Superior temporal gyrus (tissue), 1 donor: ENCODE data around the gene AOC2.
A peak's percentile ranks its signal among the peaks of the same experiment; 100 is the strongest.
"Not testable (repeated sequence)": the region's sequence is repeated elsewhere in the genome, so short reads cannot be mapped to it uniquely, and the experiment has no call there.

Experiments
- DNase-seq: peaks from one replicate; pipeline ENCODE4 v3.0.0-alpha.2; 2016; ENCODE audit errors: extremely low spot score

The AOC2 gene

GRCh38 chr17:42832934-42833766 lies 11.2 kb upstream of the AOC2 start, which contains the start of gene PSME3:
Gene PSME3 (plus strand): TSS chr17:42833397. CDS start chr17:42833632, 235 bp downstream.
- DNase-seq = peak; percentile 93

GRCh38 chr17:42833767-42834422 lies 10.5 kb upstream of the AOC2 start:
- DNase-seq = no peak

- DNase-seq = no peak
Measured at GRCh38 chr17:42835732-42836131, 8.6 kb upstream of the AOC2 start.

DNA sequence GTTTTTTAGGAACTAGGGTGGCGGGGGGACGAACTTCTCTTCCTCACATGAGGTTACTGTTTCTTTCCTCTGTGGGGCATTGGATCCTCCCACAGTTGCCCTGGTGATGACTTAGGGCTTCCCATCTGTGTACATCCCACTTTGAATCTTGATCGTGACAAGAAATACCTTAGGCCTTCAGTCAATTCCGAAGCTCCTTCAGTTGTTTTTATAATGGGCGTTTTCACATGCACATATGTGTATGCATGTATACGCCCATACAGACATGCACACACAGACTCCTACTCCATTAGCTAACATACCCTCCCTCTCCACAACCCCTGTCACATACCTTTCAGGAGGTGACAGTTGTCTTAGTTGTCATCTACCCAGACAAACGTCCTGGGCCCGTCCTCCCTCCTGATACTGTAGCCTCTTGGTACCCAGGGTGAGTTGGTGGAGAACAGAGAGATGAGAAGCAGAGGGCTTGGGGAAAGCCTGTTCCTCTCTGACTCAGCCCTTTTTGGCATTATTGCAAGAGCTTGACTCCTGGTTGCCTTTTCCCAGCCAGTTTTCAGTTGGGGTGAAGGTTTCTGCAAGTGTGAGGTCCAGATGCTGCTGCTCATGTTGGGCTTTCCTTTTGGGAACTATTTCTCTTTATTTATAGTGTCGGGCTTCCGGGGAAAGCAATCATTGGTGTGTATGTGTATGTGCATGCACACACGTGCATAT lies 2.2 kb upstream of the AOC2 start:
- DNase-seq = no peak

- DNase-seq = peak; percentile 78
Measured at GRCh38 chr17:42843358-42843934, 934 bp upstream of the AOC2 start.

- no peak for DNase-seq
Measured at GRCh38 chr17:42844761-42845555, 578 bp downstream of the AOC2 start.

- no peak for DNase-seq
Measured at GRCh38 chr17:42845556-42845917, 1.2 kb downstream of the AOC2 start.

DNA sequence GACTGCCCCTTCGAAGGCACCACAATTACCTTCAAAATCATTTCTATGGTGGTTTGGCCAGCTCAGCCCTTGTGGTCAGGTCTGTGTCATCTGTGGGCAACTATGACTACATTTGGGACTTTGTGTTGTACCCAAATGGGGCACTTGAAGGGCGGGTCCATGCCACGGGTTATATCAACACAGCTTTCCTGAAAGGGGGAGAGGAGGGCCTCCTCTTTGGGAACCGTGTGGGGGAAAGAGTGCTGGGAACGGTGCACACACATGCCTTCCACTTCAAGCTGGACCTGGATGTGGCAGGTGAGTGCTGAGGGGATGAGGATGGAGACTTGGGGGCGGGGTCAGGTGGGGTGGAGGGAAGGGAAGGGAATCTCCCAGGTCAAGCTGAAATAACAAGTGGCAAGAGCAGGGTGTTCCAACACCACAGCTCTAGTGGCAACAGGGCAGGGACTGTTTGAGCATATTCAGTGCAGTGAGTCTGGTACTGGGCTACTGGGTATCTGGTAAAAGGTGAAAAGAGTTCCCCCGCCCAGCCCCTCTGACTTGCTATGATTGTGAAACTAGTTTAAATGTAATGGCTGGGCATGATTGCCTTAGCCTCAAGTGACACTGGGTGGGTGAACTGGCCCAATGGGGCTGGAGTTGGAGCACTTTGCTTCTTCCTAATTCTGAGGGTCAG lies 1.7 kb downstream of the AOC2 start:
- no peak for DNase-seq

DNA sequence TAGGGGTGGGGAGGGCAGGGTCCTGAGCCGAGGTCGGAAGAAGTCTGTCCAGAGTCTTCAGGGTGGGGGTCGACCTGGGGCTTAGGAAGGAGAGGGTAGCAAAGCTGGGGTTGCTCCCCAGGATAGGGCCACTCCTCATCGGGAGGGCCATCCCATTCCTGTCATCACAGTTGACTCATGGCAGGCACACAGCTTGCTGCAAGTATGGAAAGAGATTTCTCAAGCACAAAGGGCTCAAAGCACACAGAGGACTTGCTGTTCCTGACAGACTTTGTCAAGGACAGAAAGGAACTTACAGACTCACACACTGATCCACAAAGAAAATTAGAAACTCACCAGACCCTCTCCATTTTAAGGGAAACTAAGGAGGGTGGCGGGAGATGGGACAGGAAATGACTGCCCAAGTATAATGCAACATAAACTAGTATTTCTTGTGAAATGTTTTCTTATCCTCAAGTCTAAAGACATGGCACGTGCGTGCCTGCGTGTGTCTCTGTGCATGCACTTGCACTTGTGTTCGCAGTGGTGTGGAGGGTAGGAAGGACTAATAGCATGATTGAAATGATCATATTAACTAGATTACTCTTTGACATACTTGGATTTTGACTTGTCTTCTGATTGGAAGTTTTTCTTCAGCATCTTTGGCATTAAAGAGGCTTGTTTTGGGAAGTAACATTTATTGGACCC lies 2.4 kb downstream of the AOC2 start:
- DNase-seq = no peak

DNA sequence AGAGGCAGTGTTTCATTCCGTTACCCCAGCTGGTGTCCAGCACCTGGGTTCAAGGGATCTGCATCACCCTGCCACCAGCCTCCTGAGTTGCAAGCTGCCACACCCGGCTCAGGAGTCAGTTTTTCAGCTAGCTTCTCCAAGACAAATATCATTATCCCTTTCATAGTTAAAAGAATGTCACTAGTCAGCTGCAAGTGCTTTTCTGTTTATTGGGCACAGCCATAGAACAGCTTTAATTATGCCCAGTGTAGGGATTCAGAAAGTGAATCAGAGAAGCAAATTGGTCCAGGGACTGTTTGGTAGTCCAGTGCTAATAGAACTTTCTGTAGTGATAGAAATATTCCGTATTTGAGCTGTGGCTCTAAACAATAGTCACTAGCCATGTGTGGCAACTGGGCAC lies 3.7 kb downstream of the AOC2 start:
- DNase-seq = no peak

- no peak for DNase-seq
Measured at GRCh38 chr17:42849031-42849430, 4.7 kb downstream of the AOC2 start.

DNA sequence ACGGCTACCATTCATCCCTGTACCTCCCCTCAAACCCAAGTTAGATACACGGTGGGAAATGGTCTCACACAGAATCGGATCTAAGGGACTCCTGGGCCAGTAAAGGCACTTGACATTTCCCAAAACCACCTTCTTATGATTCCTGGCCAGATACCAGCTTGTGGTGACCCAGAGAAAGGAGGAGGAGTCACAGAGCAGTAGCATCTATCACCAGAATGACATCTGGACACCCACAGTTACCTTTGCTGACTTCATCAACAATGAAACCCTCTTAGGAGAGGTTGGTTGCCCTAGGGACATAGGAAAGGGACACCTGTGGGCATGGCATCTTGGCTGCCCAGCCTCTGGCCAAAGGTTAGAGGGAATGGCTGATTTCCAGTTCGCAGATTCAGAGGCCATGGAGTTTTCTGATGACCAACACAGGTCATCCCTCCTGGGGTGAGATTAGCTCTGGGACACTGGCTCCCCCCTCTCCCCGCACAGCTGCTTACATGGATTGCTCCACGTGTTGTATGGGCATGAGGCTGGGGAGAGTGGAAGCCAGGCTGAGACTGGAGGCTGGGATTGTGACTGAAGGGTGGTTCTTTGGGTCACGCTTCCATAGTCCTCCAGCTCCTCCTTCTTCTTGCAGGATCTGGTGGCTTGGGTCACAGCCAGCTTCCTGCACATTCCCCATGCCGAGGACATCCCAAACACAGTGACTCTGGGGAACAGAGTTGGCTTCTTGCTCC lies 5.2 kb downstream of the AOC2 start:
- DNase-seq = no peak

DNA sequence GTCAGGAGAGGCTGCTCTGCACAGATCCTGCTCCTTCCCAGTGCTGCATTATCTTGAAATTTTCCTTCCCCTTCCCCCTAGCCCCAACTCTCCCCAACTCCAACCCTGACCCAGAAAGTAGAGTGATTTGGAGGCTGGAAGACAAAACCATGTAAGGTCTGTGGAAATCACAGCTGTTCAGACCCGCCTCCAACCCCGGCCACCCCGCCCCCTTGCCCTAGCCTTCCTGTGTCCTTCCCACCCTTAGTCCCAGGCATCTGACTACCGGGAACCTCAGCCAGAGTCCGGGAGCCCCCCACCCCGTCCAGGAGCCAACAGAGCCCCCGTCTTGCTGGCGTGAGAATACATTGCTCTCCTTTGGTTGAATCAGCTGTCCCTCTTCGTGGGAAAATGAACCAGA lies 6.6 kb downstream of the AOC2 start, which contains the start of gene AOC3:
AOC3 (plus strand) TSS at position 246 of the 400 bp plus-strand sequence; CDS start at position 391, 145 bp downstream.
- DNase-seq = no peak

GRCh38 chr17:42851371-42852240 lies 7.2 kb downstream of the AOC2 start:
- not testable (repeated sequence) for DNase-seq

DNA sequence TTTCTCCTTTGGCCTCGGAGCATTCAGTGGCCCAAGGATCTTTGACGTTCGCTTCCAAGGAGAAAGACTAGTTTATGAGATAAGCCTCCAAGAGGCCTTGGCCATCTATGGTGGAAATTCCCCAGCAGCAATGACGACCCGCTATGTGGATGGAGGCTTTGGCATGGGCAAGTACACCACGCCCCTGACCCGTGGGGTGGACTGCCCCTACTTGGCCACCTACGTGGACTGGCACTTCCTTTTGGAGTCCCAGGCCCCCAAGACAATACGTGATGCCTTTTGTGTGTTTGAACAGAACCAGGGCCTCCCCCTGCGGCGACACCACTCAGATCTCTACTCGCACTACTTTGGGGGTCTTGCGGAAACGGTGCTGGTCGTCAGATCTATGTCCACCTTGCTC lies 8.0 kb downstream of the AOC2 start:
- DNase-seq = no peak

- DNase-seq = no peak
Measured at GRCh38 chr17:42853004-42853403, 8.6 kb downstream of the AOC2 start.

- no peak for DNase-seq
Measured at GRCh38 chr17:42853597-42853967, 9.2 kb downstream of the AOC2 start.

DNA sequence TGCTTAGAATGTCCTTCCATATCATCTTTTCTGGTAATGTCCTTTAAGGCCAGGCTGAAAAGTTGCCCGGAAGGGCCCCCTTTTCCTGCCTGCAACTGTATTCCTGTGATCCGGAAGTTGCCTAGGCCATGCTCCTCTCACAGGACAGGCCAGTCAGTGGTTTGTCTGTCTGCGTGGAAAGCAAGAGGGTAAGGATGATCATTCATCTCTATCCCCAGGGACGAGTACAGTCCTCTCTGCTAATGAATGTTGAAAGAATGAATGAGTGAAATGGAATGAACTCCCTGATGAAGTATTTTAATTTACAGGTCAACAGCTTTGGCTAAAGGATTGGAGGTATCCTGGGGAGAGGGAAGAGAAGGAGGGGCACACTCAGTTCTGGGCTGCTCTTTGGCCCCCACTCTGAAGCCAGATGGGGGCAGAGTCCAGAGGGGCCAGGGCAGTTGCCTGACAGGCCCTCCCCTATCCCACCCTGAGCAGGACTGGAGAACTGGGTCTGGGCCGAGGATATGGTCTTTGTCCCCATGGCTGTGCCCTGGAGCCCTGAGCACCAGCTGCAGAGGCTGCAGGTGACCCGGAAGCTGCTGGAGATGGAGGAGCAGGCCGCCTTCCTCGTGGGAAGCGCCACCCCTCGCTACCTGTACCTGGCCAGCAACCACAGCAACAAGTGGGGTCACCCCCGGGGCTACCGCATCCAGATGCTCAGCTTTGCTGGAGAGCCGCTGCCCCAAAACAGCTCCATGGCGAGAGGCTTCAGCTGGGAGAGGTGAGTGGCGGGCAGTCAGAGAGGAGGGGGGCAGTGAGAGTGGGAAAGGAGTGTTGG lies 9.8 kb downstream of the AOC2 start:
- no peak for DNase-seq
